ENCODE measurements around the gene GNG8. TPM values are rescaled to one million over a fixed set of nuclear protein-coding genes. Genes with fewer than 3 reads are reported as not detected.
A peak's percentile ranks its signal among the peaks of the same experiment; 100 is the strongest.

The GNG8 gene
- total and polyA plus RNA-seq, 2 of the 13 experiments (the other 11 are each of a cell fraction or from before 2014, with no cell fraction given) = not detected

- no peak for TF ChIP-seq ZHX2 (IDR thresholded peaks at IDR 0.05; ENCODE audit: low read depth)
- TF ChIP-seq ZHX2 (CRISPR knock-in tag; IDR thresholded peaks at IDR 0.05; ENCODE audit: borderline replicate concordance) = no peak
- no peak for TF ChIP-seq BCL6 (CRISPR knock-in tag; IDR thresholded peaks at IDR 0.05)
These were observed 1.2 kb upstream of the GNG8 start (continued) for GRCh38 chr19:46637224-46637623.

DNA sequence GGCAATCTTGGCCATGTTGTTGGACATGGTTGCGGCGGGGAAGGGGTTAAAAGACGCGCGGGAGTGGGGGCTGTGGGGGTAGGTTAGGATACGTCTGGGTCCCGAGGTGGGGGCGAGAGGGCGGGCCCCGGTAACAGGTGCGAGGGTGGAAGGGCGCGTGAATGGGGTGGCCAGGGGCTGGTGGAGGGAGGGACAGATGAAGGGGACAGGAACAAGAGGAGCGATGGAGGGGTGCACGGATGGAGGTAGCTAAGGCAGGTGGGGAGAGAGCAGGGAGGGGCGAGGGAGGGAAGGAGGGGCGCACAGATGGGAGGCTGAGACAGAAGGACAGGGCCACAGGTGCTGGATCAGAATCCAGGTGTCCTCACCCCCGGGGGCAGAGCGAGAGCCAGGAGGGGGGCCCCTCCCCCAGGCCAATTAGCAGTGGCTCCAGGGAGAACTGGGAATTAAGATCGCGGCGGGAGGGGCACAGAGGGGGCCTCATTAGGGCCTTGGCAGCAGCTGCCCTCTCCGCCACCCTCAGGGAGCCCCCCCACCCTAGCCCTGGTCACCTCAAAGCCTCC is 1.3 kb downstream of the GNG8 start:
- 15% methylated on average over 23 of the region's 23 CpGs for WGBS (ENCODE audit: low lambda C conversion rate)
- H3K4me1 ChIP-seq (ENCODE audit: insufficient read depth, low read length) = peaks cover 18% of the 10 kb centered on the region
- BruUV-seq (replicated peaks) = no TSS peak
- no peak overlapping the region for H3K9ac ChIP-seq (ENCODE audit: insufficient read depth, low read depth, low read length)
- TF ChIP-seq, protein P1, sequence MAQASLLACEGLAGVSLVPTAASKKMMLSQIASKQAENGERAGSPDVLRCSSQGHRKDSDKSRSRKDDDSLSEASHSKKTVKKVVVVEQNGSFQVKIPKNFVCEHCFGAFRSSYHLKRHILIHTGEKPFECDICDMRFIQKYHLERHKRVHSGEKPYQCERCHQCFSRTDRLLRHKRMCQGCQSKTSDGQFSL (CRISPR knock-in tag; IDR thresholded peaks at IDR 0.05) = no peak
- TF ChIP-seq ZNF652 (CRISPR knock-in tag; IDR thresholded peaks at IDR 0.05; ENCODE audit: borderline replicate concordance, low read depth) (peak; percentile 51; the same call in 1 of the 2 replicates), TBP (CRISPR knock-in tag; IDR thresholded peaks at IDR 0.05) (no peak)
- in situ Hi-C loops (cut with HindIII; ENCODE audit: extremely low pct_ligation_motif_present, low pct_unique_long_range_greater_than_20kb) (no loop called here), intact Hi-C loops (cut with micrococcal nuclease; ENCODE audit: unreplicated experiment) (no loop called here)
- ATAC-seq = no peak
- no peak overlapping the region for H2AFZ ChIP-seq (ENCODE audit: low read length)
- DNase-seq (ENCODE audit: low spot score) = no peak
- no peak for FAIRE-seq
- no peak overlapping the region for H3K27ac ChIP-seq (ENCODE audit: extremely low read length, insufficient read depth, low read length)
- peak overlapping the region in 1 of 3 experiments; percentile 16; a peak in 1 of 6 replicates for H3K4me3 ChIP-seq (replicated peaks in 1 of 3; ENCODE audit: insufficient read depth in 1 of 3, low read depth in 2 of 3, low read length in 3 of 3)
- ChIA-PET POLR2A (no interaction called here), CTCF (ENCODE audit: low intra/inter-chr PET ratio, low total read pairs) (no interaction called here)
- H3K27me3 ChIP-seq (ENCODE audit: control insufficient read depth in 1 of 2, insufficient read depth in 2 of 2, low read length in 2 of 2) = peaks cover 11 to 48% of the 10 kb centered on the region in 2 experiments
- no peaks in the 10 kb centered on the region for H3K79me2 ChIP-seq (ENCODE audit: insufficient read depth, low read length)
- no peaks in the 10 kb centered on the region for H4K20me1 ChIP-seq (ENCODE audit: insufficient read depth, low read length)
- H3K36me3 ChIP-seq (replicated peaks in 1 of 2; ENCODE audit: control insufficient read depth in 1 of 2, insufficient read depth in 2 of 2, low read length in 2 of 2) = no peaks in the 10 kb centered on the region
- no peaks in the 10 kb centered on the region for H3K9me3 ChIP-seq (ENCODE audit: low read length)
- H3K4me2 ChIP-seq (ENCODE audit: low read depth, low read length) = no peak overlapping the region
